GM18951 (cell line): Measurements from ENCODE around the gene LHFPL4.
"Not testable (repeated sequence)": the region's sequence is repeated elsewhere in the genome, so short reads cannot be mapped to it uniquely, and the experiment has no call there.

Experiments
- POLR2A ChIP-seq: IDR thresholded peaks from 4 replicates; pipeline ENCODE4 v1.6.1; 2011; ENCODE audit warnings: mild to moderate bottlenecking; ENCODE audit not compliant: insufficient read length, insufficient read depth; ENCODE audit errors: extremely low read depth
- in situ Hi-C: fragments of 300-500 bp; cut with MboI; formaldehyde crosslinking; loops from one replicate; pipeline ENCODE4 v1.12.0; 2022; ENCODE audit warnings: low sequenced_read_pairs, mixed read lengths, inconsistent platforms; ENCODE audit not compliant: unreplicated experiment

The LHFPL4 gene

GRCh38 chr3:9553021-9553947 lies at the start of gene LHFPL4:
Gene LHFPL4 (minus strand): TSS chr3:9553822. CDS start chr3:9552679, 1,143 bp downstream.
- in situ Hi-C loops = no loop called here

DNA sequence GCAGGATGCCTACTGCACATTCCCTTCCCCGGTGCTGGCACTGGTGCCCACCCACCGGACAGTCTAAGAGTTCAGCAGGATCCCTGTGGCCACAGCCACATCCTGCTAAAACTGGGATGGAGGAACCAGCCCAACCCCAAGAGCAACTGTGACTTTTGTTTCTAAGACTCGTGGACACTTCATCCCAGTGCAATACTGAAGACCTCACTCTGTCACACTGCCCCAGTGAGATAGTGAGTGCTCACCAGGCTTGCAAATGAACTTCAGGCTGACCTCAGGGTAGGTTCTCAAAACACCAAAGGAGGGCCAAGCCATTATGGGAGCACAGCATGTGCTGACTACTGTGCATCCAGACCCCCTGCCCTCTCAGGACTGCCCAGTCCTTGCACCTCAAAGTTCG lies 49.0 kb upstream of the LHFPL4 start:
- in situ Hi-C loops = no loop called here

More at GRCh38 chr3:9553021-9553947, at the start of gene LHFPL4:
- no peak for TF ChIP-seq POLR2A

GRCh38 chr3:9601006-9601581 lies 47.5 kb upstream of the LHFPL4 start:
- in situ Hi-C loops = not testable (repeated sequence)

More for the DNA sequence above, 49.0 kb upstream of the LHFPL4 start:
- no peak for TF ChIP-seq POLR2A

DNA sequence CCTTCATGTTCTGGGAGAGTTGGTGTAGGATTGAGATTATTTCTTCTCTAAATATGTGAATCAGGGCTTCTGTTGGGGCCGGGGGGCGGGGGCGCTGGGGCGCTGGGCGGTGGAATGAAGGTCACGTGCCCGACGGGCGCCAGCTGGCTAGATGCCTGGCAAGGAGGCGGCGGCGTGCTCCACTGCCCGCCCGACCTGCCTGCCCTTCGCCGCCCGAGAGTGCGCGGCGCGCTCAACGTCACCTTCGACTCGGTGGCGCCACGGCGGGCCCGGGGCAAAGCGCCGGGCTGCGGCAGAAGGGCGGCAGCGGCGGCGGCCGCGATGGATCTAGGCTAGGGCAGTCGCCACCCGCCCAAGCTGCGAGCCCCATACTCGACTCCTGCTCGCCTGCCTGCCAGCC lies 47.0 kb upstream of the LHFPL4 start:
- in situ Hi-C loops = no loop called here
- no peak for TF ChIP-seq POLR2A

- no peak for TF ChIP-seq POLR2A
- in situ Hi-C loops = no loop called here
These were observed 45.3 kb upstream of the LHFPL4 start for GRCh38 chr3:9598783-9599387.

- in situ Hi-C loops = no loop called here
- TF ChIP-seq POLR2A = no peak
These were observed 42.3 kb upstream of the LHFPL4 start for GRCh38 chr3:9595877-9596276.

DNA sequence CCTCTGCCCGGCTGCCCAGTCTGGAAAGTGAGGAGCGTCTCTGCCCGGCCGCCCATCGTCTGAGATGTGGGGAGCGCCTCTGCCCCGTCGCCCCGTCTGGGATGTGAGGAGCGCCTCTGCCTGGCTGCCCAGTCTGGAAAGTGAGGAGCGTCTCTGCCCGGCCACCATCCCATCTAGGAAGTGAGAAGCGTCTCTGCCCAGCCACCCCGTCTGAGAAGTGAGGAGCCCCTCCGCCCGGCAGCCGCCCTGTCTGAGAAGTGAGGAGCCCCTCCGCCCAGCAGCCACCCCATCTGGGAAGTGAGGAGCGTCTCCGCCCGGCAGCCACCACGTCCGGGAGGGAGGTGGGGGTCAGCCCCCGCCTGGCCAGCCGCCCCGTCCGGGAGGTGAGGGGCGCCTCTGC lies 38.2 kb upstream of the LHFPL4 start:
- in situ Hi-C loops = not testable (repeated sequence)

DNA sequence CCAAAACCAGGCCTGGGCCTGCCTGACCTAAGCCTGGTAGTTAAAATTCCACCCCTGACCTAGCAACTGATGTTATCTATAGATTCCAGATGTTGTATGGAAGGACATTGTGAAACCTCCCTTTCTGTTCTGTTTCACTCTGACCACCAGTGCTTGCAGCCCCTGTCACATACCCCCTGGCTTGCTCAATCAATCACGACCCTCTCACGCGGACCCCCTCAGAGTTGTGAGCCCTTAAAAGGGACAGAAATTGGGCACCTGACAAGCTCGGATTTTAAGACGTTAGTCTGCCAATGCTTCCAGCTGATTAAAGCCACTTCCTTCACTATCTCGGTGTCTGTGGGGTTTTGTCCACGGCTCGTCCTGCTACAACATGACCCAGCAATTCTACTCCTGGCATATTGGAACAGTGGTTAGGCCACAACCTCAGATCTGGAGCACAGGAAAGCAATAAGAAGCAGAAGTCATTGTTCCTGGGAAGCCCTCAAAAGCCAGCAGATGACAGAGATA lies 36.7 kb upstream of the LHFPL4 start:
- TF ChIP-seq POLR2A = no peak
- in situ Hi-C loops = no loop called here

DNA sequence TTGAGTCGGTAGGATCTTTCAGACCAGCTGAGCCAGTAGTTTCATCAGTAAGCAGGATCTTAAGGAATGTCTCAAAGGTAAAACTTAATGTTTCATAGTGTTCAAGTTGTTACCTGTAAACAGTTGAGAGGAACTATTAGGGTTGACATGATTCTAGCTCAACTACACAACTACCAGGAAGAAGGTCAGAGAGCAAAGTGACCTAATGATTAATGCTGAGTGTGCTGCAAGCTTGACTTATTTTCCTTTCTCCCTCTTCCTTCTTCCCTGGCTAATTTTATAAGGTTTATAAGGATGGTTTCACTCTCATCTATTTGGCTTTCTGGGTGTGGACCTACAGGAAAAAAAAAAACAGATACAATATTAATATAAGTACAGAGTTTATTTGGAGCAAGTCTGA lies 30.2 kb upstream of the LHFPL4 start:
- in situ Hi-C loops = no loop called here
- TF ChIP-seq POLR2A = no peak

DNA sequence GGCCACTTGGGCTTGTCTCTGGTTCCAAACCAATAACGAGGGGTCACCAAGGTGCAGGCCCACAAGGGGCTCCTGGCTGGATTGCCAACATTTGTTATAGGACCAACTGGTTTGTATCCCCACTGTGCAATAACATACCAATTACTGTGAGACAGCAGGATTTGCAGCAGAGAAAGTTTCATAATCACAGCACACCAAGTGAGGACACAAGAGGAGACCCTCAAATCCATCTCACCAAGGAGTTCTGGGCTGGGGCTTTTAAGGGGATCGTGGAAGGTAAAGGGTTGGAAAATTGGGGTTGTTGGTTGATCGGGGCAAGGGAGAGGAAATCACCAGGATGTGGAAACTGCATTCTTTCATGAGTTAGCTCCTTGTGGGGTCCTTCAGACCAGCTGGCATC lies 29.7 kb upstream of the LHFPL4 start:
- in situ Hi-C loops = no loop called here
- no peak for TF ChIP-seq POLR2A

GRCh38 chr3:9582332-9582731 lies 28.7 kb upstream of the LHFPL4 start:
- TF ChIP-seq POLR2A = no peak
- in situ Hi-C loops = no loop called here

- in situ Hi-C loops = no loop called here
- no peak for TF ChIP-seq POLR2A
These were observed 28.1 kb upstream of the LHFPL4 start for GRCh38 chr3:9581742-9582141.

- in situ Hi-C loops = no loop called here
- no peak for TF ChIP-seq POLR2A
These were observed 15.4 kb upstream of the LHFPL4 start for GRCh38 chr3:9569054-9569453.

DNA sequence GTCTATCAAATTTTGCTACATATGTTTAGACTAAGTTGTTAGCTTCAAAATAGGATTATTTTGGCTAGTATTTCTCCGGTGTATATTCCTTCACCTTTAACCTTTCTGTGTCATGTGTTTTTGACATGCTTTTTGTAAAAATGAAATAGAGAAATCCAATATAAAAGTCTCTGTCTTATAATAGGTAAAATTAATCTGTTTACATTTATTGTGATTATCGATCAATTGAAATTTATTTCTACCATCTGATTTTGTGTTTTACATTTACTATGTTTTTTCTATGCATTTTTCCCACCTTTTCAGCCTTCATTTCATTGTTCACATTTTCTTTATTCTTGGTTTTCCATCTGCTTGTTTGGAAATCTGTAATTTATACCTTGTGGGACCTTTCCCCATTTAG lies 11.7 kb upstream of the LHFPL4 start:
- in situ Hi-C loops = no loop called here
- no peak for TF ChIP-seq POLR2A
